ENCODE data around the gene ARHGAP6. TPM values are rescaled to one million over a fixed set of nuclear protein-coding genes. Genes with fewer than 3 reads are reported as not detected.

The ARHGAP6 gene
- total and polyA plus RNA-seq, 9 of the 15 experiments (the other 6 are each of a cell fraction or from before 2014, with no cell fraction given) = 12.5 to 63.6 (median 41.8) TPM

GRCh38 chrX:11261260-11261659, 404.5 kb downstream of the ARHGAP6 start:
- Histone ChIP-seq H3K27ac (ENCODE audit: extremely low read depth, low read depth, low read length) (no peak overlapping the region), H3K79me2 (ENCODE audit: control insufficient read depth, insufficient read depth, low read length) (peaks cover 92% of the 10 kb centered on the region), H3K27me3 (ENCODE audit: control insufficient read depth in 2 of 2, insufficient read depth in 2 of 2, low read length in 2 of 2) (no peaks in the 10 kb centered on the region), H3K36me3 (ENCODE audit: control insufficient read depth, insufficient read depth, low read length) (no peaks in the 10 kb centered on the region; the same call in 2 of the 3 replicates), H3K4me1 (replicated peaks in 1 of 2; ENCODE audit: control insufficient read depth in 2 of 2, insufficient read depth in 2 of 2, low read length in 2 of 2) (peaks cover 9 to 46% of the 10 kb centered on the region in 2 experiments; a peak in 4 of 5 replicates), H2AFZ (ENCODE audit: low read depth, low read length) (no peak overlapping the region), H3K9me3 (replicated peaks; ENCODE audit: control insufficient read depth, insufficient read depth, low read depth, low read length) (no peaks in the 10 kb centered on the region), H3K4me3 (no peak overlapping the region), H4K20me1 (replicated peaks; ENCODE audit: control insufficient read depth, insufficient read depth, low read length) (no peaks in the 10 kb centered on the region), H3K9ac (ENCODE audit: insufficient read depth in 1 of 2, low read depth in 2 of 2, low read length in 2 of 2) (no peak overlapping the region), H3K9me1 (ENCODE audit: control insufficient read depth, insufficient read depth, low read length) (no peaks in the 10 kb centered on the region), H3K4me2 (ENCODE audit: insufficient read depth, low read length) (no peak overlapping the region)
- in situ Hi-C loops (cut with MboI) (no loop called here), intact Hi-C loops (cut with micrococcal nuclease) (loop anchor here (10.0 kb wide), 1 partner anchor 106 kb away; no protein-coding TSS in a partner anchor)
- peak; percentile 64 for TF ChIP-seq FOSL1 (tag; conservative IDR thresholded peaks at IDR 0.05)
- no peak for TF ChIP-seq ZZZ3 (IDR thresholded peaks at IDR 0.05)
- peak; percentile 24; the same call in 1 of the 2 replicates for TF ChIP-seq ATF3 (IDR thresholded peaks at IDR 0.05)
- no peak for TF ChIP-seq ATF3 (CRISPR knock-in tag; conservative IDR thresholded peaks at IDR 0.05)
- TF ChIP-seq MYBL2 (IDR thresholded peaks at IDR 0.05; ENCODE audit: low read depth) = no peak
- no peak for TF ChIP-seq MYBL2 (CRISPR knock-in tag; IDR thresholded peaks at IDR 0.05; ENCODE audit: borderline replicate concordance)
- TF ChIP-seq MAFK (IDR thresholded peaks at IDR 0.05; ENCODE audit: low read length) = no peak
- no peak for DNase-seq (ENCODE audit: extremely low read depth in 1 of 4, low spot score in 3 of 4)
- no peak for FAIRE-seq
- 100% methylated on average over 1 of the region's 1 CpG for WGBS (ENCODE audit: insufficient coverage, low coverage, missing lambda C conversion rate)
- ChIA-PET CTCF (ENCODE audit: low intra/inter-chr PET ratio) (no interaction called here), POLR2A (no interaction called here)
- BruUV-seq (replicated peaks) = no TSS peak
- ATAC-seq = no peak
